Measurements from ENCODE around the gene ARMC8. TPM values are rescaled to one million over a fixed set of nuclear protein-coding genes. Genes with fewer than 3 reads are reported as not detected.

The ARMC8 gene
- total and polyA plus RNA-seq, 2 donors (not counting 1 experiment from before 2014, with no cell fraction given) = 35.3 to 81.1 TPM

DNA sequence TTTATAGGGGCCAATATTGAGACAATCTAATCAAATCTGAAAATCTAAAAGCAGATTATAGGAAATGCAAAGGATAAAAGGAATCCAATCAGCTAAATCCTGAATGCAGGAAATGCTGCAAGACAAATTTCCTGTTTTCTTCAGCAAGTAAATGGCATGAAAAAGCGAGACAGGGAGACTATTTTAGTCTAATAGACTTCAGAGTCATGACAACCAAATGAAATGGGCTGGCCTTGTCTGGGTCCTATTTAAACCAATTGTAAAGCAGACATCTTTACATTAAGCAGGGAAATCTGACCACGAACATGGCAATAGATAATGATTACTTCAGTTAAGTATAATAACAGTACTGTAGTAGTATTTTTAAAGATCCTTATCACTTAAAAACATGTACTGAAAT is 14.5 kb upstream of the ARMC8 start:
- CTCF ChIA-PET = interaction anchor here (0.6 to 1.0 kb wide), 2 partner anchors 494 to 743 kb away, joined by 3 to 5 read pairs; no protein-coding TSS in a partner anchor
- Mint-ChIP-seq H3K27me3 (no peaks in the 10 kb centered on the region), H3K4me1 (peaks cover 30% of the 10 kb centered on the region), H3K27ac (no peak overlapping the region), H3K9me3 (ENCODE audit: insufficient read depth) (no peaks in the 10 kb centered on the region), H3K4me3 (no peak overlapping the region)
- no peak overlapping the region for H3K9ac ChIP-seq (ENCODE audit: low read length)
- H3K27me3 ChIP-seq (replicated peaks in 1 of 4; ENCODE audit: control extremely low read depth in 1 of 4, control insufficient read depth in 3 of 4, insufficient read depth in 4 of 4, low read length in 3 of 4) = no peaks in the 10 kb centered on the region
- no CpG with 5 or more reads among the region's 2 CpGs for WGBS (ENCODE audit: insufficient coverage)
- H3K4me1 ChIP-seq (ENCODE audit: control insufficient read depth in 2 of 2, insufficient read depth in 2 of 2, low read length in 2 of 2) = peaks cover 14 to 16% of the 10 kb centered on the region in 2 donors
- no peak overlapping the region for H2AFZ ChIP-seq (ENCODE audit: insufficient read depth, low read depth, low read length, poor library complexity, severe bottlenecking)
- DNase-seq = no peak
- POLR2A ChIA-PET = no interaction called here
- H4K20me1 ChIP-seq (ENCODE audit: control insufficient read depth, insufficient read depth, low read length, poor library complexity, severe bottlenecking) = peaks cover 4% of the 10 kb centered on the region
- no peak overlapping the region for H3K4me3 ChIP-seq (ENCODE audit: control extremely low read depth in 1 of 5, extremely low read depth in 1 of 5, insufficient read depth in 1 of 5, low read depth in 2 of 5, low read length in 4 of 5)
- H3K36me3 ChIP-seq (replicated peaks in 1 of 2; ENCODE audit: control extremely low read depth in 1 of 2, control insufficient read depth in 1 of 2, extremely low read depth in 1 of 2, insufficient read depth in 2 of 2, low read length in 1 of 2) = peaks cover 8% of the 10 kb centered on the region in 2 experiments
- no peak for ATAC-seq (ENCODE audit: low read depth)
- no peak overlapping the region for H3K27ac ChIP-seq (ENCODE audit: low read length in 2 of 2)
- intact Hi-C loops (cut with micrococcal nuclease) = loop anchor here (5.0 kb wide), 1 partner anchor 1215 kb away; the partner anchor contains the start of gene COPB2
- H3K4me2 ChIP-seq (replicated peaks; ENCODE audit: low read depth, low read length, poor library complexity, severe bottlenecking) = no peak overlapping the region
- no peaks in the 10 kb centered on the region for H3K9me3 ChIP-seq (ENCODE audit: control extremely low read depth in 1 of 3, control insufficient read depth in 2 of 3, insufficient read depth in 1 of 3, low read length in 2 of 3)
- peaks cover 19% of the 10 kb centered on the region for H3K79me2 ChIP-seq (ENCODE audit: control insufficient read depth, insufficient read depth, low read length)
- TF ChIP-seq, protein P1, sequence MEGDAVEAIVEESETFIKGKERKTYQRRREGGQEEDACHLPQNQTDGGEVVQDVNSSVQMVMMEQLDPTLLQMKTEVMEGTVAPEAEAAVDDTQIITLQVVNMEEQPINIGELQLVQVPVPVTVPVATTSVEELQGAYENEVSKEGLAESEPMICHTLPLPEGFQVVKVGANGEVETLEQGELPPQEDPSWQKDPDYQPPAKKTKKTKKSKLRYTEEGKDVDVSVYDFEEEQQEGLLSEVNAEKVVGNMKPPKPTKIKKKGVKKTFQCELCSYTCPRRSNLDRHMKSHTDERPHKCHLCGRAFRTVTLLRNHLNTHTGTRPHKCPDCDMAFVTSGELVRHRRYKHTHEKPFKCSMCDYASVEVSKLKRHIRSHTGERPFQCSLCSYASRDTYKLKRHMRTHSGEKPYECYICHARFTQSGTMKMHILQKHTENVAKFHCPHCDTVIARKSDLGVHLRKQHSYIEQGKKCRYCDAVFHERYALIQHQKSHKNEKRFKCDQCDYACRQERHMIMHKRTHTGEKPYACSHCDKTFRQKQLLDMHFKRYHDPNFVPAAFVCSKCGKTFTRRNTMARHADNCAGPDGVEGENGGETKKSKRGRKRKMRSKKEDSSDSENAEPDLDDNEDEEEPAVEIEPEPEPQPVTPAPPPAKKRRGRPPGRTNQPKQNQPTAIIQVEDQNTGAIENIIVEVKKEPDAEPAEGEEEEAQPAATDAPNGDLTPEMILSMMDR (IDR thresholded peaks at IDR 0.05) = no peak
- no peak for TF ChIP-seq EZH2 (IDR thresholded peaks at IDR 0.05; ENCODE audit: borderline replicate concordance, insufficient read depth, low read depth, low read length, poor library complexity, severe bottlenecking)

DNA sequence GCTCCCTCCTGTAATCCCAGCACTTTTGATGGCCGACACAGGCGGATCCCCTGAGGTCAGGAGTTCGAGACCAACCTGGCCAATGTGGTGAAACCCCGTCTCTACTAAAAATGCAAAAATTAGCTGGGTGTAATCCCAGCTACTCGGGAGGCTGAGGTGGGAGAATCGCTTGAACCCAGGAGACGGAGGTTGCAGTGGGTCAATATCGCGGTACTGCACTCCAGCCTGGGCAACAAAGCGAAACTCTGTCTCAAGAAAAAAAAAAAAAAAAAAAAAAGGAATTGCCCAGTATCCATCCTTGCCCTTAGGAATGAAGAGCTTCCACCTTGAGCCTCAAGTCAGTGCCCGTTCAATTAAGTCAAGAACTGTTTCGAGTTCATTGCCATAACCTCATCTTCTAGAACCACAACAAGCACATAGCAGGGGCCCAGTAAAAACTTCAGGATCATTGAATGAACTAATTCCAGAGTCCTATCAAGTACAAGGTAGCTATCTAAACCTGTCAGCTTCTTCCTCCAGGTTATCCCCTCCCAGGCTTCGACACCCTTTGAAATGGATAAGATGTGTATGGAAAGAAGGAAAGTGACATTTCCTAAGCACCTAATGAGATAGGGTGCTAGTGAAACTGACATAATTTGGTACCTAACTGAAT is 13.2 kb upstream of the ARMC8 start:
- peak overlapping the region; percentile 95 for H2AFZ ChIP-seq (ENCODE audit: insufficient read depth, low read depth, low read length, poor library complexity, severe bottlenecking)
- ChIA-PET CTCF (interaction anchor here (1.1 to 1.8 kb wide), 3 partner anchors 12 to 742 kb away, joined by 4 read pairs; partner anchors contain the start of gene DZIP1L), POLR2A (interaction anchor here (0.7 to 1.9 kb wide), 3 partner anchors 12 to 18 kb away, joined by 4 to 19 read pairs (median 5); partner anchors contain the start of gene ARMC8)
- ATAC-seq (ENCODE audit: low read depth) (no peak), DNase-seq (no peak)
- no peaks in the 10 kb centered on the region for H3K9me3 Mint-ChIP-seq (ENCODE audit: insufficient read depth)
- H3K9ac ChIP-seq (ENCODE audit: low read length) = peak overlapping the region; percentile 88
- H3K27ac ChIP-seq (ENCODE audit: low read length in 2 of 2) = peak overlapping the region; percentile 77
- intact Hi-C loops (cut with micrococcal nuclease) = loop anchor here (1.0 to 5.0 kb wide), 2 partner anchors 13 to 1213 kb away; partner anchors contain the start of genes ARMC8 and COPB2
- H3K4me1 Mint-ChIP-seq = peaks cover 30% of the 10 kb centered on the region
- peaks cover 4% of the 10 kb centered on the region for H4K20me1 ChIP-seq (ENCODE audit: control insufficient read depth, insufficient read depth, low read length, poor library complexity, severe bottlenecking)
- no peak for TF ChIP-seq EZH2 (IDR thresholded peaks at IDR 0.05; ENCODE audit: borderline replicate concordance, insufficient read depth, low read depth, low read length, poor library complexity, severe bottlenecking)
- TF ChIP-seq, protein P1 (IDR thresholded peaks at IDR 0.05) = no peak
- 80% methylated on average over 6 of the region's 13 CpGs for WGBS (ENCODE audit: insufficient coverage)
- H3K9me3 ChIP-seq (ENCODE audit: control extremely low read depth in 1 of 3, control insufficient read depth in 2 of 3, insufficient read depth in 1 of 3, low read length in 2 of 3) = no peaks in the 10 kb centered on the region
- H3K4me3 ChIP-seq (ENCODE audit: control extremely low read depth in 1 of 5, extremely low read depth in 1 of 5, insufficient read depth in 1 of 5, low read depth in 2 of 5, low read length in 4 of 5) = peak overlapping the region; percentile 75 to 95 (median 81)
- peak overlapping the region; percentile 100 for H3K4me3 Mint-ChIP-seq
- peaks cover 3 to 8% of the 10 kb centered on the region in 2 experiments for H3K36me3 ChIP-seq (replicated peaks in 1 of 2; ENCODE audit: control extremely low read depth in 1 of 2, control insufficient read depth in 1 of 2, extremely low read depth in 1 of 2, insufficient read depth in 2 of 2, low read length in 1 of 2)
- no peaks in the 10 kb centered on the region for H3K27me3 Mint-ChIP-seq
- peak overlapping the region; percentile 99 for H3K27ac Mint-ChIP-seq
- peaks cover 19% of the 10 kb centered on the region for H3K79me2 ChIP-seq (ENCODE audit: control insufficient read depth, insufficient read depth, low read length)
- H3K4me1 ChIP-seq (ENCODE audit: control insufficient read depth in 2 of 2, insufficient read depth in 2 of 2, low read length in 2 of 2) = peaks cover 14 to 16% of the 10 kb centered on the region in 2 donors
- peak overlapping the region; percentile 78 for H3K4me2 ChIP-seq (replicated peaks; ENCODE audit: low read depth, low read length, poor library complexity, severe bottlenecking)
- no peaks in the 10 kb centered on the region for H3K27me3 ChIP-seq (replicated peaks in 1 of 4; ENCODE audit: control extremely low read depth in 1 of 4, control insufficient read depth in 3 of 4, insufficient read depth in 4 of 4, low read length in 3 of 4)

Data from B cell (primary cell).